AML-193 (cell line): Measurements from ENCODE around the gene RACGAP1.

Source experiments
- DNase-seq, 2 experiments: peaks; one replicate each; lab custom pipeline; 2025; lab: John Stamatoyannopoulos, UW

The RACGAP1 gene

GRCh38 chr12:49985981-49986380 is 39.3 kb downstream of the RACGAP1 start:
- no peak for DNase-seq

DNA sequence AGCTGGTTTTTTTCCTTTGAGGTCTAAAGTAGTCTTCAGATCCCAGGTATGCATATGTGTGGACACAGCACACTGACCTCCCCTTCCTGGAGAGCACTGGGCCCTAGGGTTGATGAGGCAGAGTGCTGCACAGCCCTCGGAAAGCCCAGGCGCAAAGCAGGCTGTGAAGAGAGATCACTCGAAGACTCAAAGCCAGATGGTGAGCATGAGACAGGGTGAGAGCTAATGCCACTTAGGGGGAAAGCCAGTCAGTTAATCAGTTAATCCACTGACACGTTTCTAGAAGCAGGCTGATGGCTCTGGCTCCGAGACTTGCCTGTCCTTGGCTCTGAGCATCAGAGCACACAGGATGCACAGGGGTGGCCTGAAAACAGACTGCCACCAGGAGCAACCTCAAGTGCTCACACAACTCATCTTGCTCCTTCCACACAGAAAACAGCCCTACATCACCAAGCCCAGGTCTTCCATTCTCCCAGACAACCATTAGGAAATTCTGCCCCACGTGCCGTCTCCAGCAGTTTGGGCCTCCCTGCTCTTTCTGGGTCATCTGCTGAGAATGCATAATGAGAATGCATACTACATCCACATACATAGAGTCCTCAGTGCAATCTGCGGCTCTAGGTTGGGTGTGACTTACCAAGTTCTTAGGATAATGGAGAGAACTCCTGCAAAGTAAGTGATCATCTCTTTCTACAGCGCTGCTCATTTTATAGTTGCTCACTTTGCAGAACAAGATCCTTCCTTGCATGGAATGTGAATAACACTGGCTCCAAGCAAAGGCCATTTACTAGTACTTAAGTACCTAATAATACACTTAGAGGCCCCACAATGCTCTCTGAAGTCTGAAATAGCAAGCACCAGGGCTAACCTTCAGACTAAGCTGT is 40.6 kb downstream of the RACGAP1 start:
- DNase-seq, result no peak

GRCh38 chr12:49983892-49984291 is 41.4 kb downstream of the RACGAP1 start:
- DNase-seq, result no peak

- peak; percentile 13 to 19 for DNase-seq
These were observed 42.8 kb downstream of the RACGAP1 start for GRCh38 chr12:49982246-49983087.

DNA sequence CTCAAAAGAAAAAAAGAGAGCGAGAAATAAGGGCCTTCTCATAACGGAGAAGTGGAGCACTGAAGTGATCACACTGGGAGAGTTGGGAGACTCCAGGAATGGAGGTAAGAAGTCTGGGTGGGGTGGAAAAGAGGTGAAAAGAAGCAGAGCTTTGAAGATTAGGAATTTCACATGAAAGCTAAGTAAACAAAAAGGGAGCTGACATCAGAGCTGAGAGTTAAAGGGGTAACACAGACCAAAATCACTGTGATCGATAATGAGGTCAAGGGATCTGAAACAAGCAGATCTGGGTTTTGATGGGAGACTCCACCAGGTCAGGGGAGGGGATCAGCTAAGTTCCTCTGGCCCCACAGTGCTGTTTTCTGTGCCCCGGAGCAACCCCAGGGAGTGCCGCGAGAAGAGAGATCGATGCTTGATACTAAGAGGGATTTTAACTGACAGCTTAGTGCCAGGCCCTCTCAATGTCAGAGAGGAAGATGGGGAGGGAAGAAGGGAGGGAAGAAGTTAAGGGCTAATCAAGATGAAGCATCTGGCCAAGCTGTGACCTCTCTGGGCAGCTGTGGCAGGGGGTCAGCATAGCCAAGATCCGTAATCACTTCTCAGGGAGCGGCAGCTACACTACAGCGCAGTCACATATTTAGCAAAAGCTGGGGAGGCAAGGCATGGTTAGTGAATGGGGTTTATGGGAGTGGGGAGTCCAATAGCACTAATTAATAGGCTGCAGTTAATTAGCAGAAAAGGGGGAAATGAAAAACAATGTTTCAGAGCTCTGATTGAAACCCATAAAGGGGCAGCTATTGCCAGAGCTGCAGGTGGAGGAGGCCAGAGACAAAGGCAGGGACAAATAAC is 44.6 kb downstream of the RACGAP1 start:
- no peak for DNase-seq

GRCh38 chr12:49979791-49980190 is 45.5 kb downstream of the RACGAP1 start:
- DNase-seq, result no peak

GRCh38 chr12:49979016-49979586 is 46.2 kb downstream of the RACGAP1 start:
- DNase-seq, result no peak

GRCh38 chr12:49978125-49978524 is 47.2 kb downstream of the RACGAP1 start:
- no peak for DNase-seq

GRCh38 chr12:49976557-49976956 is 48.7 kb downstream of the RACGAP1 start:
- no peak for DNase-seq

DNA sequence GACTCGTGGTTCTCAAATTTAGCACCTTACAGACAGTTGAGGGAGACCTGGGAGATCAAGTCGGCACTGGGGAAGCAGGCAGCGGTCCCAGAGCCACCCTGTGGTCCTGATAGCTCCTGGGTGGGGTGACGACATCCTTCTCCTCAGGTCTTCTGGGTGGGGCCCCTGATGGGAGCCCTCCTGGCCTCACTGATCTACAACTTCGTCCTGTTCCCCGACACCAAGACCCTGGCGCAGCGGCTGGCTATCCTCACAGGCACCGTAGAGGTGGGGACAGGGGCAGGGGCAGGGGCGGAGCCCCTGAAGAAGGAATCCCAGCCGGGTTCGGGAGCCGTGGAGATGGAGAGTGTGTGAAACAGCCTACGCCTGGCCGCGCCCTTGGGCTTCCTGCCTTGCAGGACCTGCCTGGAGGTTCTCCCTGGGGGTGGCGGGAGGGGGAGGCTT is 50.0 kb downstream of the RACGAP1 start:
- no peak for DNase-seq

GRCh38 chr12:49974677-49975317 is 50.5 kb downstream of the RACGAP1 start:
- DNase-seq, result no peak

GRCh38 chr12:49974231-49974675 is 51.0 kb downstream of the RACGAP1 start:
- no peak for DNase-seq

DNA sequence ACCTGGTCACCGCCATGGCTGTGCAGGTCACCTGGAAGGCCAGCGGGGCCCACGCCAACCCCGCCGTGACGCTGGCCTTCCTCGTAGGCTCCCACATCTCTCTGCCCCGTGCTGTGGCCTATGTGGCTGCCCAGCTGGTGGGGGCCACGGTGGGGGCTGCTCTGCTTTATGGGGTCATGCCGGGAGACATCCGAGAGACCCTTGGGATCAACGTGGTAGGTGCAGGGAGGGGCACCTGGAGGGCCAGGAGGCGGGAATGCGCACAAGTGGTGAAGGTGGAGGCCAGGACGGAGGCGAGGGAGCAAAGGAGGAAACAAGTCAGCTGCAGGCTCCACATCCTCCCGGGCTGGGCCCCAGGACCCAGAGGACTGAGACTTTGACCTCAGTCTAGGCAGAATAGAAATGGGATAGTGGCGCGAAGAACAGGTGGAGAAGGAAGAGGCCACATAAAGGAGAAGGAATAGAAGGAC is 51.9 kb downstream of the RACGAP1 start:
- DNase-seq, result no peak

GRCh38 chr12:49972641-49973360 is 52.5 kb downstream of the RACGAP1 start, which contains the start of gene AQP6:
AQP6 (plus strand) TSS chr12:49972947; CDS start chr12:49973174, 227 bp downstream.
- no peak for DNase-seq

GRCh38 chr12:49972129-49972528 is 53.2 kb downstream of the RACGAP1 start:
- DNase-seq, result no peak

GRCh38 chr12:49971141-49971540 is 54.2 kb downstream of the RACGAP1 start:
- no peak for DNase-seq

DNA sequence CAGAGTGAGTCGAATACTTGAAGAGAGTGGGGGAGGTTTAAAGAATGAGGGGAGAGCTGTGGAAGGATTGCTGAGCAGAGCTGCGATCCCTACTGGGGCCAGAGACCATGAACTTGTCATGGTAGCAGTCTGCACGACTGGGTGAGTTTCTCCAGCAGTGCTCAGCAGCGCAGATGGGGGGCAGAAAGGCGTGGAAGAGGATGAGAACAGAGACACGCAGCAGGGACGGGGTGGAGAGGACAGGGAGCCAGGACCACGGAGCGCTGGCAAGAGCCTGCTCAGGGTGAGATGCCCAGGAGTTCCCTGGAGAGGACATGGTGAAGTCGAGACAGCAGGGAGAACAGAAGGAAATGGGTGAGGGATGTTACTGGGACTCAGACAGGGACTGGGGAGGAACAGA is 54.6 kb downstream of the RACGAP1 start:
- no peak for DNase-seq

DNA sequence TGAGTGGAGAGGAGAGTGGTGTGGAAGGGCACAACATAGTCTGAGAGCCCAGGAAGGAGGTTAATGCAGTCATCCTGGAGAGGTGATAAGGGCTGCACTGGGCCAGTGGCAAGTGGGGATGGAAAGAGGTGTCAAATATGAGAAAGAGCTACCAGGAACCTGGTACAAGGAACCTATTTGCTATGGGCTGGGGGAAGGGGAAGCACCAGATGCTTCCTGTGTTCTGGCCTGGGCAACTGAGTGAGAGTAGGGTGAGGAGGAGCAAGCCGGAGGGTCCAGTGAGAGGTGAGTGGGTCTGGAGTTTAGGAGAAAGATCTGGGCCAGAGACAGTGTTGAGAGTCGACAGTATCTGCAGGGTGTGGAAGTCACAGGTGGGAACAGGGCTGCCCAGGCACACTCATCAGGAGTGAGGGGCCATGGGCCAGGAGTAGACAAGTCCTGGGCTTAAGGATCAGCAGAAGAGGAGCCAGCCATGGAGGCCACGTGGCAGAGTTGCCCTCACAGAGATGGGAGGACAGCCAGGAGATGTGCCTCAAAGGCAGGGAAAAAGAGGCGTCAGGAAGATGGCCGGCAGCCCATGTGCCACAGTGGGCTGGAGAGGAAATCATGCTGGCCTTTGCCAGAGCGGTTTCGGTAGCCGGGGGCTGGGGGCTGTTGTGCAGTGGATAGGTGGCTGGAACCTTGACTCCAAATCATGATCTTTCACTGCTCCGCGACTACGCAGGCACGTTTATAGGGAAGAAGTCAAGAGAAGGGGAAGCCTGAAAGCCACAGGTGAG is 55.5 kb downstream of the RACGAP1 start:
- no peak for DNase-seq

- no peak for DNase-seq
These were observed 56.3 kb downstream of the RACGAP1 start for GRCh38 chr12:49969027-49969426.
